SJCRH30 (cell line): ENCODE measurements around the gene SLC18A2. TPM values are rescaled to one million over a fixed set of nuclear protein-coding genes. Genes with fewer than 3 reads are reported as not detected.
"Not testable (repeated sequence)": the region's sequence is repeated elsewhere in the genome, so short reads cannot be mapped to it uniquely, and the experiment has no call there.

Experiments
- DNase-seq, 2 experiments: peaks; one replicate each; pipeline ENCODE4 v3.0.0-alpha.2; 2015 to 2020
- H3K27ac ChIP-seq: fragments of 250-450 bp; sonication (Bioruptor Pico); 2 replicates; pipeline ENCODE4 v1.5.1; 2020; ENCODE audit warnings: mild to moderate bottlenecking, moderate library complexity
- H3K27me3 ChIP-seq: fragments of 250-450 bp; sonication (Bioruptor Pico); 2 replicates; pipeline ENCODE4 v1.5.1; 2020; ENCODE audit warnings: mild to moderate bottlenecking, moderate library complexity
- H3K36me3 ChIP-seq: fragments of 250-450 bp; sonication (Bioruptor Pico); 2 replicates; pipeline ENCODE4 v1.5.1; 2020; ENCODE audit warnings: mild to moderate bottlenecking, moderate library complexity
- H3K4me1 ChIP-seq: fragments of 250-450 bp; sonication (Bioruptor Pico); 2 replicates; pipeline ENCODE4 v1.5.1; 2020; ENCODE audit warnings: mild to moderate bottlenecking, moderate library complexity
- H3K4me3 ChIP-seq: fragments of 250-450 bp; sonication (Bioruptor Pico); 2 replicates; pipeline ENCODE4 v1.5.1; 2020; ENCODE audit warnings: mild to moderate bottlenecking, moderate library complexity
- H3K9me3 ChIP-seq: fragments of 250-450 bp; sonication (Bioruptor Pico); replicated peaks from 2 replicates; pipeline ENCODE4 v1.5.1; 2020; ENCODE audit warnings: mild to moderate bottlenecking, moderate library complexity
- total RNA-seq: library from RNA; depleted of rRNA; stranded (reverse); fragments of >200 nt; shearing (Covaris generic); gene quantifications from 2 replicates; pipeline ENCODE4 v1.2.3, GENCODE V29; 2014

Gene SLC18A2
- total RNA-seq, 1 experiment from 2014 or later: 0.06 TPM

DNA sequence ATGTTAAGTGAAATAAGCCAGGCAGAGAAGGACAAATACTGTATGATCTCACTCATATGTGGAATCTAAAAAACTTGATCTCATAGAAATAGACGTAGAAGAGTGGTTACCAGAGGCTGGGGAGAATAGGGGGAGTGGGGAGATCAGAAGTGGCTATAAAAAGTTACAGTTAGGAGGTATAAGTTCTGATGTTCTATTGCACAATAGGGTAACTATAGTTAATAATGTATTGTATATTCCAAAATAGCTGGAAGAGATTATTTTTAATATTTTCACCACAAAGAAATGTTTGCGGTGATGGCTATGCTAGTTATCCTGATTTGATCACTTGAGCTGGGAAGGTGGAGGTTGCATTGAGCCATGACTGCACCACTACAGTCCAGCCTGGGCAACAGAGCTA is 53.8 kb downstream of the SLC18A2 start:
- no peak for DNase-seq
- Histone ChIP-seq H3K4me1 (no peaks in the 10 kb centered on the region), H3K4me3 (no peak overlapping the region), H3K27me3 (no peaks in the 10 kb centered on the region), H3K27ac (no peak overlapping the region), H3K36me3 (peaks cover under 1% of the 10 kb centered on the region; the same call in 1 of the 2 replicates), H3K9me3 (no peaks in the 10 kb centered on the region)

DNA sequence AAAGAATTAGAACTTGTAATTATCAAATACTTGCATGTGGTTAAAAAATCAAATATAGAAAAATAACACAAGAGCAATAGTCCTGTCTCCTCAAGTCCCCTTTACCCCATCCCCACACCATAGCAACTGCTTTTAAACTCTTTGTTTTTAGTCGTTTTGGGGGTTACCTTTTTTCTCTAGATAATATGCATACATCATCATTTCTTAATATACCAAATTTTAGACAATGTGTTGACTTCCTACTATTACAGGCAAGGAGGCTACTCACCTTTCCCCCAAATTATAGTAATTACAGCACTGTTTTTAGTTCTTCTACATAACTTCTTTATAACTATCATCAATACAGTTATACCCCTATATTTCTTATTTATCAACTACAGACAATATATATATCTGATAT is 57.3 kb downstream of the SLC18A2 start:
- Histone ChIP-seq H3K4me3 (no peak overlapping the region), H3K4me1 (no peaks in the 10 kb centered on the region), H3K9me3 (no peaks in the 10 kb centered on the region), H3K27me3 (no peaks in the 10 kb centered on the region), H3K36me3 (no peaks in the 10 kb centered on the region), H3K27ac (no peak overlapping the region)
- no peak for DNase-seq

DNA sequence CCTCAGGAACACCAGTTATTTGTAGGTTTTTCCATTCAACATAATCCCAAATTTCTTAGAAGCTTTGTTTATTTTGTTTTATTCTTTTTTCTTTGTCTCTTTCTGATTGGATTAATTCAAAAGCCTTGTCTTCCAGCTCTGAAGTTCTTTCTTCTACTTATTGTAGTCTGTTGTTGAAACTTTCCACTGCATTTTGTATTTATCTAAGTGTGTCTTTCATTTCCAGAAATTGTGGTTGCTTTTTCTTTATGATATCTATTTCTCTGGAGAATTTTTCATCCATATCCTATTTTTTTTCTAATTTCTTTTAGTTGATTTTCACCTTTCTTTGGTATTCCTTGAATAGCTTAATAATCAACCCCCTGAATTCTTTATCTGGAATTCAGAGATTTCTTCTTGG is 58.5 kb downstream of the SLC18A2 start:
- H3K4me1 ChIP-seq: no peaks in the 10 kb centered on the region
- no peak overlapping the region for H3K4me3 ChIP-seq
- H3K9me3 ChIP-seq: no peaks in the 10 kb centered on the region
- peaks cover under 1% of the 10 kb centered on the region; the same call in 1 of the 2 replicates for H3K36me3 ChIP-seq
- no peaks in the 10 kb centered on the region for H3K27me3 ChIP-seq
- no peak overlapping the region for H3K27ac ChIP-seq
- DNase-seq: no peak

DNA sequence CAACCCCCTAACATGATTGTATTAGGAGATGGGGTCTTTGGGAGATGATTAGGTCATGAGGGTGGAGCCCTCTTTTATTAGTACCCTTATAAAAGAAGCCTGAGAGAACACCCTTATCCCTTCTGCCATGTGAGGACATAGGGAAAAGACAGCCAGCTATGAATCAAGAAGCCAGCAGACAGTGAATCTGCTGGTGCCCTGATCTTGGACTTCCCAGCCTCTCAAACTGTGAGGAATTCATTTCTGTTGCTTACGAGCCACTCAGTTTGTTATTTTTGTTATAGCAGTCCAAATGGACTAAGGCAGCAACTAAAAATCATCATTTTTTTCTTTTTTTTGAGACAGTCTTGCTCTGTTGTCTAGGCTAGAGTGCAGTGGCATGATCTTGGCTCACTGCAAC is 59.8 kb downstream of the SLC18A2 start:
- no peak overlapping the region for H3K4me3 ChIP-seq
- no peak for DNase-seq

DNA sequence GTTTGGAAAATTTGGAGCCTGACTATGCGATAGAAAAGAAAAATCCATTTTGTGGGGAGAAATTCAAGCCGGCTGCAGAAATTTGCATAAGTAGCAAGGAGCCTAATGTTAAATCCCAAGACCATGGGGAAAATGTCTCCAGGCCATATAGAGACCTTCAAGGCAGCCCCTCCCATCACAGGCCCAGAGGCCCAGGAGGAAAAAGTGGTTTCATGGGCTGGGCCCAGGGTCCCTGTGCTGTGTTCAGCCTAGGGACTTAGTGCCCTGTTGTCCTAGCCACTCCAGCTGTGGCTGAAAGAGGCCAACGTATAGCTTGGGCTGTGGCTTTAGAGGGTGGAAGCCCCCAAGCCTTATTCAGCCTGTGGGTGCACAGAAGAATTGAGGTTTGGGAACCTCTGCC is 62.5 kb downstream of the SLC18A2 start:
- H3K9me3 ChIP-seq: not testable (repeated sequence)

More for the DNA sequence above, 59.8 kb downstream of the SLC18A2 start:
- Histone ChIP-seq H3K27me3 (no peaks in the 10 kb centered on the region), H3K27ac (no peak overlapping the region), H3K36me3 (peaks cover 3% of the 10 kb centered on the region; the same call in 1 of the 2 replicates), H3K9me3 (no peaks in the 10 kb centered on the region), H3K4me1 (no peaks in the 10 kb centered on the region)

DNA sequence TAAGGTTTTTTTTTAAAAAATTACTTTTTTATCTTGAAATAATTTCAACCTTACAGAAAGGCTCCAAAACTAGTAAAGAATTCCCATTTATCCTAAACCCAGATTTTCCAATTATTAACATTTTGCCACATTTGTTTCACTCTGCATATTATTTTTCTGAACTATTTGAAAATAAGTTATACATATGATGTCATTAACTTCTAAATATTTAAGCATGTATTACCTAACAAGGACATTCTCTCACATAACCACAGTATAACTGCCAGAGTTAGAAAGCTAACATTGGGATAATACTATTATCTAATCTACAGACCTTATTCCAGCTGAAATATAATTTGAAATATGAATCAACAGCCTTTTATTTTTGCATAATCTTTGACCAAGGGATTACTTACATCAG is 65.8 kb downstream of the SLC18A2 start:
- Histone ChIP-seq H3K27me3 (no peaks in the 10 kb centered on the region), H3K27ac (no peak overlapping the region), H3K4me3 (no peak overlapping the region), H3K9me3 (no peaks in the 10 kb centered on the region), H3K4me1 (no peaks in the 10 kb centered on the region), H3K36me3 (peaks cover 3% of the 10 kb centered on the region; the same call in 1 of the 2 replicates)
- no peak for DNase-seq

More for the DNA sequence above, 62.5 kb downstream of the SLC18A2 start:
- not testable (repeated sequence) for DNase-seq, H3K4me1 ChIP-seq, H3K27ac ChIP-seq, H3K4me3 ChIP-seq, H3K27me3 ChIP-seq, H3K36me3 ChIP-seq

DNA sequence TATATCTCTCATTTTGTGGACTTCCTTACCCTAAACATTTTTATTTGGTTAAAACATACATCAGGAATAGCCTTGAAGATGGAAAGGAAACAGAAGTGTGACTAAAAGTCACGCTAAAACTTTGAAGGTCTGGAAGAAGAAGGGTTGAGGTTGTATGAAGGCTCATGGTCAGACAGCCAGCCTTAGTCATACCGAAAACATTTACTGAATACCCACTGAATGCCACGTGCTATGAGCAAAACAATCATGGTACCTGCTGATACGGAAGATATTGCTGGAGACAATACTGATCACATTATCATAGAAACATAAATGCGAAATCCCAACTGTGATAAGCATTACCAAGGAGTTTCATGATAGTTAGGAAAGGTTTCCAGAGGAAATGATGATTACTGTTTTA is 70.3 kb downstream of the SLC18A2 start:
- Histone ChIP-seq H3K9me3 (no peaks in the 10 kb centered on the region), H3K36me3 (peaks cover 6% of the 10 kb centered on the region), H3K27me3 (no peaks in the 10 kb centered on the region), H3K4me3 (no peak overlapping the region), H3K4me1 (no peaks in the 10 kb centered on the region), H3K27ac (no peak overlapping the region)
- no peak for DNase-seq

DNA sequence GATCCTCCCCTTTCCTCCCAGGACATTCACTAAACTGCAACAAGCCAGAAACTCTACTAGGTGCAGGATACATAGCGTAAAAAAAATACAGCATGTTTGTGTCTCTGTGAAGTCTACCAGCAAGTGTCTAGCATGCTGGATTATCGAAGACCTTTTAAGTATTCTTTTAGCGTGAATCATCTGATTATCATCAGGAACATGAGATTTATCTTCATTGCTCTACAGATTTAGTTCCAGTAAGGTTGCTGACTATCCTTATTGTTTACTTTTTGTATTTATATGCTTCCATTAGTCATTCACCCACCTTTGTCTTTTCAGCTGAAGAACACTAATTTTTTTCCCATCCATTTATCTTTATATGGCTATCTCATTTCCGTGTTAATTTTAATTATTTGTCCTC is 71.5 kb downstream of the SLC18A2 start:
- Histone ChIP-seq H3K27me3 (no peaks in the 10 kb centered on the region), H3K4me3 (no peak overlapping the region), H3K27ac (no peak overlapping the region), H3K4me1 (no peaks in the 10 kb centered on the region), H3K36me3 (peaks cover 6% of the 10 kb centered on the region), H3K9me3 (no peaks in the 10 kb centered on the region)
- DNase-seq: no peak

DNA sequence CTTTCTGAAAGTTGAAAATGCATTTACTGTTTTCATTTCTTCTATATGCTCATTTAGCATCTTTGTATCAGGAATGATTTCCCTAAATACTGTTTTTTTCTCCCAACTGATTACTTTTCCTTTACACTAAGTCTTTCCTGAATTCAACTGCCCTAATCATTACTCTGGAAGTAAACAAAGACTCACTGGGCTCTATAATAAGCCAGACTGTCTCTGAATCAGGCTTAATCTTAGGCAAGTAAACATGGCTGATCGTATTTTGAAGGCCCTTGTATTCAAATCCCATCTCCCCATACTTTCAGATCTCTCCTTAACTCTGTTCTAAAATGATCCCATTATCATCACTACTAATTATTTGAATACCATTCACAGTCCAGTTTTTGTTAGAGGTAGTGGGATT is 72.7 kb downstream of the SLC18A2 start:
- H3K9me3 ChIP-seq: no peaks in the 10 kb centered on the region
- H3K4me3 ChIP-seq: no peak overlapping the region
- H3K4me1 ChIP-seq: no peaks in the 10 kb centered on the region
- no peak overlapping the region for H3K27ac ChIP-seq
- H3K27me3 ChIP-seq: no peaks in the 10 kb centered on the region
- H3K36me3 ChIP-seq: peaks cover 6% of the 10 kb centered on the region
- no peak for DNase-seq

DNA sequence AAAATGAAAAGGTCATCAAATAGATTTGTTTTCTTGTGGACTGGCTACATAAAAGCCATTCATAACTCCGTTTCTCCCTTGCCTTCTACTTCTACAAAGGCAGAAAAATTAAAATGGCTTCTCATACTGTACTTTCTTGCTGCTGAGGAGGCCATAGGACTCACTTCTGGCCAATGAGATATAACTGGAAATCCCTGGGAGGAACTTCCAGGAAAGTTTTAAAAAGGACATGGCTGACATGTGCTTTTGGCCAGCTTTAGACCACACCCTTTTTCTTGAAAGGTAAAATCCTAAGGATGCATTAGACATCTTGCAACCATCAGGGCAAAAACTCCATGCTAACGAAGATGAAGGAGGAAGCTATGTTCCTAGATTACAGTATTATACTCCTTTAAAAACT is 75.8 kb downstream of the SLC18A2 start:
- no peak overlapping the region for H3K4me3 ChIP-seq
- H3K9me3 ChIP-seq: no peaks in the 10 kb centered on the region
- H3K4me1 ChIP-seq: no peaks in the 10 kb centered on the region
- H3K36me3 ChIP-seq: peaks cover 6% of the 10 kb centered on the region
- no peaks in the 10 kb centered on the region for H3K27me3 ChIP-seq
- DNase-seq: no peak
- no peak overlapping the region for H3K27ac ChIP-seq

DNA sequence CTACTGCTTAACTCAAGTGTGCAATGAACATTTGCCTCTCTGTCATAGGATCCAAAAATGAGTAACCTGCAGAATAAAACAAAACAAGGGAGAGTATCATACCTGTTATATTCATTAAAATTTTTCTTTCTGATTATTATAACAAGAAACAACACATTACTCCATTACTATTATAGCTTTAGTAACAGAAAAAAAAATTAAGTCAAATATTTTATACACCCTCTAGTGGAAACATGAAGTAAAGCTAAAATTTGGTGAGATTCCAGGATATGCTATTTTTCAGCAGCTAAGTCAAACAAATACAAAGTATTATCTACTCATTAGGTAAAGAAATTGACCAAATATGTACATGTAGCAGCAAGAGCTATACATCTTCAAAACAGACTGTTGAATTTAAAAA is 78.0 kb downstream of the SLC18A2 start:
- Histone ChIP-seq H3K4me3 (no peak overlapping the region), H3K36me3 (peaks cover 2% of the 10 kb centered on the region), H3K4me1 (no peaks in the 10 kb centered on the region), H3K27ac (no peak overlapping the region), H3K9me3 (no peaks in the 10 kb centered on the region), H3K27me3 (no peaks in the 10 kb centered on the region)
- DNase-seq: no peak

DNA sequence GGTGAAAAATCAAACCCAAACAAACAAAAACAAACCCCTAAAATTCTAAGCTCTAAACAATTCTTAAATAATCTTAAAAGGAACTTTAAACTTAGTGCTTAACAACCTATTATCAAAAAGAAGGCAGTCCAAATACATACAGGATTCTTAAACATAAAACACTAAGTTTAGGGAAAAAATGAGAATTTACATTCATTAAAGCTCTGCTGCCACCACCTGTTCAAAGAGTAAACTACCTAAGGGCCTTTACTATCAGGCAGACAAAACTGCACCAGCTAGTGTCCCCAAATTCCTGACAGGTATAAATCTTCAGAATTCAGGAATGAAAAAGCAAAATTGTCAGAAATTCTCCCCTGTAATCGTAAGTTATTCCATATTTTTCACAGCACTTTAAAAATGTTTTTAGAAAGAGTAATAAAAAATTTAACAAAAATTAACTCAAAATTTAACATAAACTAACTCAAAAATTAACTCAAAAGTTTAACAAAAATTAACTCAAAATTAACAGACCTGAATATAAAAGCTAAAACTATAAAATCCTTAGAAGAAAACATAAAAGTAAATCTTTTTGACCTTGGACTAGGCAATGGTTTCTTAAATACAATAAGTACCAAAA is 79.2 kb downstream of the SLC18A2 start:
- peak in 1 of 2 experiments; percentile 44 for DNase-seq
- Histone ChIP-seq H3K9me3 (no peaks in the 10 kb centered on the region), H3K4me3 (no peak overlapping the region), H3K4me1 (no peaks in the 10 kb centered on the region), H3K36me3 (no peaks in the 10 kb centered on the region), H3K27me3 (no peaks in the 10 kb centered on the region), H3K27ac (no peak overlapping the region)

DNA sequence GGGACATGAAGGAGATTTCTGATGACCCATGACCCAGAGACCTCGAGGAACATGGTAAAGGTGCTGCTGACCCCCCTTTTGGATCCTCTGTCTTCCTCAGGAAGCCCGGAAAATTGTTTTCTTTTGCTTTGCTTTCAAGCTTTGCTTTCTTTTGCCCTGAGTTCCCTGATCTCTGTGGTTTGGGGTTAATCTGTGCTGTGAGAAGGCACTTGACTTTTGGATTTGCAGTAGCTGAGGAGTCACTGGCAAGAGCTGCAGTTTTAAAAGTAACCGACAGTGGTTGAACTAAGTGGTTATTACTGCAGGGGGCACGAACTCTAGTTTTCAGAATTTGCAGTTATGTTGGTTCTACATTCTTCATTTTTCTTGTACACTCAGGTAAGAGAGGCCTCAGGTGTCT is 81.3 kb downstream of the SLC18A2 start:
- DNase-seq: peak in 1 of 2 experiments; percentile 23
- Histone ChIP-seq H3K4me3 (no peak overlapping the region), H3K36me3 (no peaks in the 10 kb centered on the region), H3K27ac (no peak overlapping the region), H3K4me1 (no peaks in the 10 kb centered on the region), H3K27me3 (no peaks in the 10 kb centered on the region), H3K9me3 (no peaks in the 10 kb centered on the region)

DNA sequence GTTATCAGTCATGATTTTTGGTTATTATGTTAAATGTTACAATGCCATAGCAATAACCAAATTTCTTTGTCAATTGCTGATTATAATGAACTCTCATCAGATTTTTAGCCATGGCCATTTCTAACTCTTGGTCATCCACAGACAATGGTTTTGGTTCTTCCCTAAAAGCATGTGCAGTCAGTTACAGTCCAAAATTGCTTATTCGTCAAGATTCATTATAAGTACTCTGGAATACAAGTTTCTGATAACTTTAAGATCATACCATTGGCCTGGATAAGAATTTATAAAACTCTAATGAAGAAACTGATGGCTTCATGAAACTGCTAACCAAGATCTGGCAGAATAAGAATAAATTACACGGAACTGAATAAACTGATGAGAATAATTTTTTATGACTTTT is 83.5 kb downstream of the SLC18A2 start:
- no peak for DNase-seq

DNA sequence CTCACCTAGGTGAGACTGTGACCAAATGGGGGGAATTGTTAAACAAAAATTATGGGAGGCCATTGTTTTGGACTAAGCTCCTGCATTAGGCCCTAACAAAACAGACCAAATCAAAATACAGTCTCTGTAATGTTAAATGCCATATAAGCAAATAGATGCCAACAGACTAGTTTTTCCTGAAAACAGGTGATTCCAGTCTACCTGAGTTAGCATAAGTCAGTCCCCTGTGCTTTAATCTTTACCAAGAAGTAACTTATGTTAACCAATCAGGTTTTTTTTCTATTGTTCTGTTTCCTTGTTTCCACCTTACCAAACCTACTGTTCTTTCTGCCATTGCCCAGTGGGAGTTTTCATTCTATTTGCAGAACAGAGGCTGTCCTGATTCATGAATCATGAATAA is 86.3 kb downstream of the SLC18A2 start:
- Histone ChIP-seq H3K4me1 (0 out of 2 replicates have a peak, but pooled peaks cover 6% of the 10 kb centered on the region), H3K9me3 (no peaks in the 10 kb centered on the region), H3K27me3 (no peaks in the 10 kb centered on the region), H3K36me3 (0 out of 2 replicates have a peak, but pooled peaks cover 3% of the 10 kb centered on the region), H3K4me3 (no peak overlapping the region), H3K27ac (no peak overlapping the region)
- DNase-seq: no peak

More for the DNA sequence above, 83.5 kb downstream of the SLC18A2 start:
- H3K4me3 ChIP-seq: no peak overlapping the region
- H3K9me3 ChIP-seq: no peaks in the 10 kb centered on the region
- H3K27me3 ChIP-seq: no peaks in the 10 kb centered on the region
- 0 out of 2 replicates have a peak, but pooled peaks cover 3% of the 10 kb centered on the region for H3K36me3 ChIP-seq
- H3K4me1 ChIP-seq: no peaks in the 10 kb centered on the region
- H3K27ac ChIP-seq: no peak overlapping the region
